RWPE2 (cell line): ENCODE data around the gene STIP1.

Experiments used
- ATAC-seq: fragments of 200-7000 bp; cut with Tn5 transposase; 3 replicates; pipeline ENCODE4 v1.9.1; 2021; ENCODE audit warnings: low read depth
- DNase-seq: peaks from one replicate; pipeline ENCODE4 v3.0.0-alpha.2; 2020; ENCODE audit warnings: low spot score
- H3K27ac ChIP-seq: fragments of 450-650 bp; 2 replicates; pipeline ENCODE4 v1.5.1; 2017; ENCODE audit warnings: mild to moderate bottlenecking; ENCODE audit not compliant: poor library complexity, severe bottlenecking
- H3K27me3 ChIP-seq: fragments of 250-450 bp; sonication (Bioruptor Pico); 2 replicates; pipeline ENCODE4 v1.5.1; 2021; ENCODE audit warnings: mild to moderate bottlenecking, moderate library complexity; ENCODE audit not compliant: insufficient read depth, poor library complexity, severe bottlenecking
- H3K36me3 ChIP-seq: fragments of 250-450 bp; sonication (Bioruptor Pico); 2 replicates; pipeline ENCODE4 v1.5.1; 2020; ENCODE audit warnings: low read depth, mild to moderate bottlenecking, moderate library complexity
- H3K4me1 ChIP-seq: fragments of 250-450 bp; sonication (Bioruptor Pico); 2 replicates; pipeline ENCODE4 v1.5.1; 2021; ENCODE audit warnings: mild to moderate bottlenecking, moderate library complexity; ENCODE audit not compliant: insufficient read depth, poor library complexity, severe bottlenecking
- H3K4me3 ChIP-seq: fragments of 250-450 bp; sonication (Bioruptor Pico); 2 replicates; pipeline ENCODE4 v1.5.1; 2021; ENCODE audit warnings: mild to moderate bottlenecking, moderate library complexity; ENCODE audit not compliant: severe bottlenecking
- H3K9me3 ChIP-seq: fragments of 250-450 bp; sonication (Bioruptor Pico); 2 replicates; pipeline ENCODE4 v1.5.1; 2021; ENCODE audit warnings: mild to moderate bottlenecking, moderate library complexity; ENCODE audit not compliant: severe bottlenecking
- CTCF ChIP-seq: fragments of 450-650 bp; IDR thresholded peaks from one replicate; pipeline ENCODE4 v1.5.1; 2017; ENCODE audit warnings: mild to moderate bottlenecking, moderate library complexity; ENCODE audit not compliant: poor library complexity, severe bottlenecking

STIP1 gene

GRCh38 chr11:64249038-64249437 is 63.1 kb downstream of the STIP1 start:
- TF ChIP-seq CTCF: no peak
- ATAC-seq (no peak), DNase-seq (no peak)
- Histone ChIP-seq H3K27me3 (no peaks in the 10 kb centered on the region), H3K27ac (no peak overlapping the region), H3K9me3 (no peaks in the 10 kb centered on the region), H3K36me3 (peaks cover 19% of the 10 kb centered on the region), H3K4me1 (peaks cover 8% of the 10 kb centered on the region), H3K4me3 (no peak overlapping the region)

DNA sequence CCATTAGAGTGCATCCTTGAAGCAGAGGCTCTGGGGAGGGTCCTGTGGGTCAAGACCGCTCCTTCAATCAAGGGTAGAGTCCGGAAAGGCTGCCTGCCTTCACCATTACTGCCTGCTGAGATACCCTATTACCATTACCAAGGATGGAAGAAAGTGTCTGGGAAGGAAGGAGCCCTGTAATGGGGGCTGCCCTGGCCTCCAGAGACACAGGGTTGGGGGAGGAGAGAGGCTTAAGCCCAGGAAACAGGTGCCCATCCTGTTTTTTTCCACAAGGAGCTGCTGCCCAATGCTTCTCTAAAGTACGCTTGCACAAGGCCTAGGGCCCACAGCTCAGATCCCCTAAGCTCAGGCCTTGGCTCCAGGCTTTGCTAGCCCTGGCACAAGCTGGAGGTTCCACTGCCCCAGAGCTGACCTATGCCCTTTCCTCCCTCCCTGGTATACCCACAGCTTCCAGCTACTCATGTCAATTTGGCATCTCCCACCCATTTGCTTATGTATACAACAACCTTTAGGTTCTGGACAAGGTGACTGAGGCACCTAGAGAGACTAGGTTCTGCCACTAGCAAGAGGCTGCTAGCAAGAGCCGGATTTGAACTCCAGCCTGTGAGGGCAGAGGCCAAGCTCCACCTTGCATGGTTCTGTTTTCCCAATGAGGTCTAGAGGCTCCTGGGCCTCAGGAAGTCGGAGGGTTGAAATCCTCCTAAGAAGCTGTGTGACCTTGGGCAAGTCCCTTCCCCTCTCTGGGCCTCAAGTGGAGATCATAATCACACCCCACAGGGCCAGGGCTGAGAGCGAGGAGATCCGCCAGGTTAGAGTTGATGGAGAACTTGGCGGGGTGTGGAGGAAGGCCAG is 63.8 kb downstream of the STIP1 start:
- no peak for ATAC-seq
- Histone ChIP-seq H3K4me1 (peaks cover 8% of the 10 kb centered on the region), H3K9me3 (no peaks in the 10 kb centered on the region), H3K36me3 (peaks cover 20% of the 10 kb centered on the region), H3K27ac (no peak overlapping the region), H3K4me3 (no peak overlapping the region), H3K27me3 (no peaks in the 10 kb centered on the region)
- TF ChIP-seq CTCF: no peak
- DNase-seq: no peak

DNA sequence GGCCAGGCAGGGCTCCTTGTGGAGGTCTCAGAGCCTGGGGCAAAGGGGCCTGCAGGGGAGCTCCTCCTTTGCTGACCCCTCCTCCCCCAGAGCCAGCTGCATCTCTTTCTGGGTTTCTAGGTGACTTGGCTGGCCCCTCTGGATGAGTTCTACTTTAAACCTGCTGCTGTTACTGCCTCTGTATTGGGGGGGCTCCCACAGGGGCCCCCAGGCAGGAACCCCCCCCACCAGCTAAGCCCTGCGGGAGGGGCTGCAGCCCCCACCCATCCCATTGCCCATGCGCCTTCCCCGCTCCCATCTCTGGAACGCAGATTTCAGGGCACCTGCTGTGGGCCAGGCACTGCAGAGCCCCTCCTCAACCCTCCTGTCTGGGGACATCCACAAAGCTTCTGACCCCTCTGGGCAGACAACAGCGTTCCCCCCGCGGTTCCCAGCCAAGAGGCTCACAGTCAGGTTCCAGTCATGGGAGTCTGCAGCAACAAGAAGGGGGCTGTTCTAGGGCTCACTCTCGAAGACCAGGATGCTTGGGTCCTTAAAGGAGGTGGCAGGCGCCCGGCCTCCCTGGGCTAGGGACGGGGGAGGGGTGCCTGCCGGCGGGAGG is 64.5 kb downstream of the STIP1 start:
- H3K27ac ChIP-seq: peak overlapping the region; percentile 75
- H3K4me1 ChIP-seq: peaks cover 8% of the 10 kb centered on the region

DNA sequence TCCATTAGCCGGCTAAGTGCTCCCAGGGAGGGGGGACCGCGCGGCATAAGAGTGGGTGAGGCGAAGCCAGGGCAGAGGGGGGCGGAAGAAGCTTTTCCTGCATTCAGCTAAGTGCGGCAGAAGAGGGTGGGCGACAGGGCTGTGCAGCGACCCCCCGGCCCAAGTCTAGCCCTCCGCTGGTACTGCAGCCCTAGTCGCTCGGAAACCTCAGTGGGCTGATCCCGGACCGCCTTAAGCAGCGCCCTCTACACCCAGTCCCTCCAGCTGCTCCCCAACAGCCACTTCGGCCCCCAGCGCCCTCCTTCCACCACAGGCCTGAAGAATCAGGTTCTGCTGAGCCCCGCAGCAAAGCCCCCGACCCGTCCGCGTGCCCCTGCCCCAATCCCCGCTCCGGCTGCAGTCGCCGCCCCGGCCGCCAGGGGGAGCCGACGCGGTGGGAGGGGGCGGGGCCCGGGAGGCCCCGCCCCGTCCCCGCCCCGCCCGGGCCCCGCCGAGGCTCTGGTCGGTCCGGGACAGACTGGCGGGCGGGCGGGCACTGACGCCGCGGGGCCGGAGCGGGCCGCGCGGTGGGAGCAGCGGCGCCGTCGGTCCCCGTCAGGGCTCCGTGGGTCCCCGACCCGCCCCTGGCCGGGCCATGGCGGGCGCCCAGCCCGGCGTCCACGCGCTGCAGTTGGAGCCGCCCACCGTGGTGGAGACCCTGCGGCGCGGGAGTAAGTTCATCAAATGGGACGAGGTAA is 65.2 kb downstream of the STIP1 start, which contains the start of gene PLCB3:
PLCB3 (plus strand) TSS at position 515 of the 737 bp plus-strand sequence; CDS start at position 635, 120 bp downstream.
- no peak for DNase-seq
- Histone ChIP-seq H3K27me3 (no peaks in the 10 kb centered on the region), H3K4me1 (peaks cover 8% of the 10 kb centered on the region), H3K36me3 (peaks cover 27% of the 10 kb centered on the region), H3K9me3 (no peaks in the 10 kb centered on the region), H3K27ac (peak within 1 kb of the TSS; percentile 75), H3K4me3 (peak within 1 kb of the TSS; percentile 89)
- peak; percentile 93 for TF ChIP-seq CTCF
- ATAC-seq: peak; percentile 24

More for the DNA sequence above, 64.5 kb downstream of the STIP1 start:
- ATAC-seq: no peak
- Histone ChIP-seq H3K27me3 (no peaks in the 10 kb centered on the region), H3K36me3 (peaks cover 20% of the 10 kb centered on the region), H3K4me3 (peak overlapping the region; percentile 89), H3K9me3 (no peaks in the 10 kb centered on the region)
- no peak for TF ChIP-seq CTCF
- DNase-seq: no peak
